NOMO-1 treated with dmso at 0.1 percent for 144 hours (cell line): ENCODE results near the gene HNRNPUL2.
"Not testable (repeated sequence)": the region's sequence is repeated elsewhere in the genome, so short reads cannot be mapped to it uniquely, and the experiment has no call there.

Experiments used
- DNase-seq: peaks from one replicate; lab custom pipeline; 2025; ENCODE audit not compliant: unreplicated experiment; lab: John Stamatoyannopoulos, UW

The HNRNPUL2 gene

DNA sequence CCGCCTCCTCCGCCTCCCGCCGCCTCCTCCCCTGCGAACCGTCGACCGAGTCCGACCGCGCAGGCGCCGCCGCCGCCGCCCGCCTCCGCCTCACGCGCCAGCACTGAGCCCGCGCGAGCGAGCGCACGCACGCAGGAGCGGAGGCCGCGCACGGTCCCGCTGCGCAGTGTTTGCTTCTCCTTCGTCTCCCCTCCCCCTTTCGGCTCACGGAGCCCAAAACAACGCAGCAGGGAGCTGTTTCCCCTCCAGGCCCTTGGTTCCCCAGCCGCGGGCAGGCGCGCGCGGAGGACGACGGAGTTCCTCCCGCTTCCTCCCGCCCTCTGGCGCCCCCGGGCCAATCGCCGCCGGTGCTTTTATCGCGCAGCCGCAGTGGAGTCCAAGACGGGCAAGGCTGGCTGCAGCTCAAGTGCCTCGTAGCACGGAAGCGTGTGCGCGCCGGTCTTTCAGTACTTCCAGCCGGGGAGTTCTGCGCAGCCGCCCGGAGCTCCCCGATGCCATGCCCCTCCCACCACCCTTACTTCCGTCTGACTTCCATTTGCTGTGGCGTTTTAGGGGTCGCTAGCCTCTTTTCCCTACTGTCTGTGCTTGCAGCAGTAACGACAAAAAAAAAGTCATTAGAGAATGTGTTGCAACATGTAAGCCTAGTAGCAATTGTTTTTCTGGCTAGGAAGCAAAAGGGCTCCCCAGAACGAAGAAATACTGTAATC is at the start of gene HNRNPUL2:
HNRNPUL2 (minus strand) TSS at position 293 of the 707 bp plus-strand sequence. CDS start 301 bp downstream, outside the sequence.
- DNase-seq, result peak; percentile 99

DNA sequence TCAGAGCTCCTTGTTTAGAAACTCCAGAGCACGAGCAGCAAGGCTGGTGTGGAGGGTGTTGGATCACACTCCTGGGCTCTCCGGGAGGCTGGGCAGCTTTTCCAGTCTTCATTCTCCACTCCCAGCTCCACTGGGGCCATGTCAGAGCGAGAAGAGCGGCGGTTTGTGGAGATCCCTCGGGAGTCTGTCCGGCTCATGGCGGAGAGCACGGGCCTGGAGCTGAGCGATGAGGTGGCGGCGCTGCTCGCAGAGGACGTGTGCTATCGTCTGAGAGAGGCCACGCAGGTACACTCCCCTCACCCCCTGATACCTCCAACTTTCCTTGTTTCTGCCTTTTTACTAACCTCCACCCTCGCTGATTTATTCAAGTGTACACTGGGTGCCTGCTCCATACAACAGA is 48.4 kb upstream of the HNRNPUL2 start:
- DNase-seq, result no peak

GRCh38 chr11:62774407-62774806 is 47.1 kb upstream of the HNRNPUL2 start:
- DNase-seq, result no peak

GRCh38 chr11:62771144-62772021 is 44.1 kb upstream of the HNRNPUL2 start, which contains the start of gene TAF6L:
TAF6L (plus strand) TSS chr11:62771396; CDS start chr11:62775784, 4,388 bp downstream.
- peak; percentile 91 for DNase-seq

- peak; percentile 51 for DNase-seq
Measured at GRCh38 chr11:62770778-62771143, 43.5 kb upstream of the HNRNPUL2 start.

DNA sequence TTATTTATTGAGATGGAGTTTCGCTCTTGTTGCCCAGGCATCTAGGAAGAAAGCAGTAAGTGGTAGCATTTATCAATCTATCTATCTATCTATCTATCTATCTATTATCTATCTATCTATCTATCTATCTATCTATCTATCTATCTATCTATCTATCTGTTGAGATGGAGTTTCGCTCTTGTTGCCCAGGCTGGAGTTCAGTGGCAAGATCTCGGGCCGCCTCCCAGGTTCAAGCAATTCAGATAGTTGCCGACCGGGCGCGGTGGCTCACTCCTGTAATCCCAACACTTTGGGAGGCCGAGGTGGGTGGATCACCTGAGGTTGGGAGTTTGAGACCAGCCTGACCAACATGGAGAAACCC is 33.6 kb upstream of the HNRNPUL2 start:
- DNase-seq, result not testable (repeated sequence)

- DNase-seq, result no peak
Measured at GRCh38 chr11:62757846-62758788, 30.9 kb upstream of the HNRNPUL2 start.

DNA sequence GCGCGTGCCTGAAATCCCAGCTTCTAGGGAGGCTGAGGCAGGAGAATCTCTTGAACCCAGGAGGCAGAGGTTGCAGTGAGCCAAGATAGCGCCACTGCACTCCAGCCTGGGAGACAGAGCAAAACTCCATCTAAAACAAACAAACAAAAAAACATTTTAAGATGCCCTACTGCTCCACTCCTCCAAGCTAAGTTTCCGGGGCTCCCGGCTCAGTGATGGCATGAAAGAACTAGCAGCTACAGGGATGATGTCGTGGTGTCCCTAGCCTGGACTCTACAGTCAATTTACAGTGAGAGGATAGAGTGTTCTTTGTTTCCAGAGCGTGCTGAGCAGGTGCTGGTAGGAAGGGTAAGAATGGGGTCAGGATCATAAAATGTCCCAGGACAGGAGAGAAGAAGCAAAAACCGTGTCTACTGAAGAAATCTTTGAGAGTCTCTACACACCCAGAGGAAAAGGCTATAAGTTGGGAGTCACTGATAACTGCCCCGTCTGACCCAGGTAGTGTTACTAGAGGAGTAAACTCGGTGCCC is 27.9 kb upstream of the HNRNPUL2 start:
- no peak for DNase-seq

DNA sequence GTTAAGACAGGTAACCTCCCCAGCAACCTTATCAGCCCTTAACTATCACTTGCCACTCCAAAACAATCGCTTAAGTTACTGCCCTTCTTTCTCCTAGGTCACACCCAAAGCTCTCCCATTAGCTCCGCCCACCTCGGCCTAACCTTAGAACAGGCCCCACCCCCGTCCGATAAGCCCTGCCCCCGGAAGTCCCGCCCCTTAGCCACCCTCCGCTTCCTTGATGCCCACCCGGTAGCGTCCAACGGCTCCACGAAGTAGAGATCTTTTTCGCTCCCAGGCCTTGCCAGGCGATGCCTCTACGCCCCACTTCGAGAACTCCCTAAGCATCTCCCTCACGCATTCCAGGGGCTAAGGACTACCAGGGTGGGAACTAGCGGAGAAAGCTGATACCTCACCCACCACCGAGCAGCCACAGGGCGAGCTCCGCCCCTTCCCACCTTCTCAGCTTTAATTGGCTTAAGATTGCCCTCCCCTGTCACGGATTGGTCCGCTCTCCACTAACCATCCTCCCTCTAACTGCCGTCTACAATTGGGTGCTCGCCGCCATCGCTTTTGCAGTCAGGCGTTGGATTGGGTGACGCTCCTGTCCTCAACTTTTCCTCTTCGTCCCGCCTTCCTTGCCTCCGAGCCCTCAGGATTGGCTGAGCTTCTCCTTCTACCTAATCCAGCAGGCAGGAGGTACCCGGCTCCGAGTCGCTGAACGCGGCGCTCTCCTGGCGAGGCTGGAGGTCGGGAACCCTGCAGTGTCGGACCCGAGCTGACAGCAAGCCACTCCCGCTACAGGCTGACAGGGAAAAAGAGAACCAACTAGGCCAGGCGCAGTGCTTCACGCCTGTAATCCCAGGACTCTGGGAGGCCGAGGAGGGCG is 26.7 kb upstream of the HNRNPUL2 start, which contains the start of gene ZBTB3:
ZBTB3 (minus strand) TSS at position 425 of the 868 bp plus-strand sequence. CDS start 496 bp downstream, outside the sequence.
- DNase-seq, result peak; percentile 100

GRCh38 chr11:62752994-62753735 is 25.9 kb upstream of the HNRNPUL2 start:
- no peak for DNase-seq

DNA sequence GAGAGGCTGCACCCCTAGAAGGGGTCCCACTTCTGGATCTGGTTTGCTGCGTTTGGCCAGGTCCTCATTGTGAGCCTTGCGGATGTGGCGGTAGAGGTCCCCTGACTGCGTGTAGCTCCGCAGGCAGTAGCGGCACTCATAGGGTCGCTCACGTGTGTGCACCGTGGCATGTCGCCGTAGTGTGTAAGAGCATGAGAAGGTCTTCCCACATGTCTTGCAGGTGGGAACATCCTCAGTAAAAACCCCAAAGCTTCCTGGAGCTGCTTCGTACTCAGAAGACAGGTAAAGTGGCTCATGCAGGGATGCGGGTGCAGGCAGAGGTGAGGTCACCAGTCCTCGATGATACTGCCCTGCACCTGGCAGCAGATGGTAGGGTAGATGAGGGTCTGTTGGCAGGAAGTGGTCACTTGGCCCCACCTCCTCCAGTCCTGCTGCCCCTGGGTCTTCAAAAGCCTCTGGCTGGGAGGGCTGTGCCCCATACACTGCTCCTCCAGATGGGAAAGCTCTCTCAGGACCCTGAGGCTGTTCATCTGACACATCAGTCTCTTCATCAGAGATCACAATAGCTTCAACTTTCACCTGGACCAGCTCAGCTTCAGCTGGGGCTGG is 25.0 kb upstream of the HNRNPUL2 start:
- DNase-seq, result no peak

- DNase-seq, result not testable (repeated sequence)
Measured at GRCh38 chr11:62749931-62750330, 22.7 kb upstream of the HNRNPUL2 start.

DNA sequence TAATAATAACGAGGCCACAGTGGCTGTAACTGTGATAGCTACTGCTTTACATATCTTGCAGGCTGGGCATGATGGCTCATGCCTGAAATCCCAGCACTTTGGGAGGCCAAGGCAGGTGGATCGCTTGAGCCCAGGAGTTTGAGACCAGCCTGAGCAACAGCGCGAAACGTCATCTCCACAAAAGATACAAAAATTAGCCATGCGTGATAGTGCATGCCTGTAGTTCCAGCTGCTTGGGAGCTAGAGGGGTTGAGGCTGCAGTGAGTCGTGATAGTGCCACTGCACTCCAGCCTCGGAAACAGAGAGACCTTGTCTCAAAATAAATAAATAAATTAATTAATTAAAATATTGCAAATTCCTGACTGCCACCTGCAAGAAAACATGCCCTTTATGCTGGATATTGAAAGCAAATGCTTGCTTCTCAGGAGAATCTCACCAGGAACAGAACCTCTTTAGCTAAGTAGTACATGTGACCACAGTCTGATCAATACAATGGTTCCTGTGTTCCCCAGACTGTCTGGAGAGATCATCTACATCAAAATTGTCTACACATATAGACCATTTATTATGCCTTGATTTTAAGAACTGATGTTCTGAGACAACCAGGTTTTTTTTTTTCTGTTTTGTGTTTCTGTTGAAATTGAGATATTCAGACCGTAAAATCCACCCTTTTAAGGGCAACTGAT is 20.4 kb upstream of the HNRNPUL2 start:
- DNase-seq, result no peak

DNA sequence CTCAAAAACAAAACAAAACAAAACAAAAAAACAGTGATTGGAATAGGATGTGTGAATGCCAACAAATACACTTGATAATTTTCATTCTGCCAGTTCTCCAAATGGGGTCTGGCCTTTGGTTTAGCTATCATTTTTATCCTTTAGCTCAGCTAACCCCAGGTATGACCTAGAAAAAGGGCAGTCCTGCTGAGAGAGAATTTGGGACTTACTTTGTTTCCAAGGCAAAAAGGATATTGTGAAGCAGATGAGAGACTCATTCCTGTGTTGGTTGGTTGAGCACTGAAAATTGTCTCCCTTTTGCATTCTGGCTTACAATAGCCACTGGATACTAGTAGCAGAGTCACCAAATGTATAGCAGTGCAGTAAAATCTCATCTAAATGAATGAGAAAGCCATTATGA is 9.9 kb upstream of the HNRNPUL2 start:
- no peak for DNase-seq

DNA sequence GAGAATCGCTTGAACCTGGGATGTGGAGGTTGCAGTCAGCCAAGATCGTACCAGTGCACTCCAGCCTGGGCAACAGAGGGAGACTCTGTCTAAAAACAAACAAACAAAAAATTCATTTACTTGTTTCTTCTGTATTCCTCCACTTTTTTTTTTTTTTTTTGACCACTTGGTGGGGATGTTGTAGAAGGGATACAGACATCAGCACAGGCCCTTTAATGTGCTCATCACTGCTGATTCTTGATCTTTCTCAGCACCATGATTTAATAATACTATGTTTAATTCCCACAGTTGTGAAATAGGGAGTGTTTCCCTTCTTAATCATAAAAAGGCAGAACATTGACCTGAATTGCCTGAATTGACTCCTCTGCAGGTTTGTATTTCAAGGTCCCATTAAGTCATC is 5.6 kb upstream of the HNRNPUL2 start:
- no peak for DNase-seq

- DNase-seq, result not testable (repeated sequence)
Measured at GRCh38 chr11:62730076-62730475, 2.8 kb upstream of the HNRNPUL2 start.

DNA sequence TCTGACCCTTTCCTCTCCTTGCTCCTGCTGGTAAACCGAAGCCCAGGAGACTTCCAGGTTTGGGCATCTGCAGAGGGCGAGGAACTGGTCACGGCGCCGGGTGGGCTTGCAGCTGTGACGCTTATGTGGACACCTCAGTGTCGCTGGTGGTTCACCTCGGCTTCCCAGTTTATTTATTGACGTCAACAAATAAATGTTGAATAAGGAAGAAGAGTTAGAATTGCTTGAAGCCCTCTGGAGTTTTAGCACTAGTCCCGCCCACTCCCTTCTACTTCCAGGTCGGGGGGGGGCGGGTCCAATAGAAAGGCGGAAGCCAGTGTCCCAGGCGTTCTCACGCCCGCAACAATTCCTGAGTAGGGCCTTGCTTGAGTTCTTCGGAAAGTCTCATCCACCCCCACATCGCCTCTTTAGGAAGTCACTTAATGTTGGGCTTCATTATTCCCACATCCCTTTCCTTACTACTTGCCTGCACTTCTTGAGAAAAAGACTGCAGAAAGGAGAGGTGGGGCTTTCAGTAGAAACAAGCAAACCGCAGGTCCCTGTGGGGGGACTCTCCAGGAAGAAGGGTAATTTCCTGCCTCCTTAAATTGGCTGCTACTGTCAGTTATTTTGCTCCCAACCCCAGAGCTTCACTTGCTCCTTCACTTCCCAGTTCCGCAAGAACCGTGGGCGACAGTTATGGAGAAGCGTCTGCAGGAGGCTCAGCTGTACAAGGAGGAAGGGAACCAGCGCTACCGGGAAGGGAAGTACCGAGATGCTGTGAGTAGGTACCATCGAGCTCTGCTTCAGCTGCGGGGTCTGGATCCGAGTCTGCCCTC is 1.1 kb upstream of the HNRNPUL2 start, which contains the start of gene TTC9C:
TTC9C (plus strand) TSS at position 316 of the 818 bp plus-strand sequence; CDS start at position 679, 363 bp downstream.
- DNase-seq, result peak; percentile 86
